Fibroblast of pulmonary artery (primary cell): ENCODE measurements around the gene MSL1.

Experiments used
- DNase-seq: peaks from one replicate; pipeline ENCODE4 v3.0.0-alpha.2; 2010; ENCODE audit warnings: low read depth
- H3K4me3 ChIP-seq: replicated peaks from 2 replicates; pipeline ENCODE4 v1.5.1; 2011; ENCODE audit warnings: low read depth, mild to moderate bottlenecking, control low read depth, low read length, moderate library complexity
- TF ChIP-seq, protein P1 (sequence below): IDR thresholded peaks from 2 replicates; pipeline ENCODE4 v1.5.1; 2011; ENCODE audit warnings: mild to moderate bottlenecking, control low read depth, low read length, inconsistent platforms; ENCODE audit errors: missing control alignments

Gene MSL1

DNA sequence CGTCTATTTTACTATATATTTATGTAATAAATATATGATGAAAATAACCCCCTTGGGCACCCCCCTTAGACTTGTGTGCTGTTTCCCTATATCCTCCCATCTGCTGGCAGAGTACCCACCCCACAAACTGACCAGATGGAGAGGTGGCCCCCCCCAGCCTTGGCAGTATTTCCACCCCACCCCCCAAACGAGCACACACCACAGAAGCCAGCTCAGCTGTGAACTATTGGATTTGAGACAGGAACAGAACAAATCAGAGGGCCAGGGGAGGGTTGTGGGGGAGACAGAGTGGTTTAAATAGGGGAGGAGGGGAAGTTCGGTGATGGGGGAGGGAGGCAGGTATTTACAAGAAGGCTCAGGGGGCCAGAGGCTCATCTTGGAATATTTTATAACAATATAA, 29.2 kb upstream of the MSL1 start:
- TF ChIP-seq, protein P1, sequence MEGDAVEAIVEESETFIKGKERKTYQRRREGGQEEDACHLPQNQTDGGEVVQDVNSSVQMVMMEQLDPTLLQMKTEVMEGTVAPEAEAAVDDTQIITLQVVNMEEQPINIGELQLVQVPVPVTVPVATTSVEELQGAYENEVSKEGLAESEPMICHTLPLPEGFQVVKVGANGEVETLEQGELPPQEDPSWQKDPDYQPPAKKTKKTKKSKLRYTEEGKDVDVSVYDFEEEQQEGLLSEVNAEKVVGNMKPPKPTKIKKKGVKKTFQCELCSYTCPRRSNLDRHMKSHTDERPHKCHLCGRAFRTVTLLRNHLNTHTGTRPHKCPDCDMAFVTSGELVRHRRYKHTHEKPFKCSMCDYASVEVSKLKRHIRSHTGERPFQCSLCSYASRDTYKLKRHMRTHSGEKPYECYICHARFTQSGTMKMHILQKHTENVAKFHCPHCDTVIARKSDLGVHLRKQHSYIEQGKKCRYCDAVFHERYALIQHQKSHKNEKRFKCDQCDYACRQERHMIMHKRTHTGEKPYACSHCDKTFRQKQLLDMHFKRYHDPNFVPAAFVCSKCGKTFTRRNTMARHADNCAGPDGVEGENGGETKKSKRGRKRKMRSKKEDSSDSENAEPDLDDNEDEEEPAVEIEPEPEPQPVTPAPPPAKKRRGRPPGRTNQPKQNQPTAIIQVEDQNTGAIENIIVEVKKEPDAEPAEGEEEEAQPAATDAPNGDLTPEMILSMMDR, result no peak
- DNase-seq, result no peak
- H3K4me3 ChIP-seq, result no peak overlapping the region

DNA sequence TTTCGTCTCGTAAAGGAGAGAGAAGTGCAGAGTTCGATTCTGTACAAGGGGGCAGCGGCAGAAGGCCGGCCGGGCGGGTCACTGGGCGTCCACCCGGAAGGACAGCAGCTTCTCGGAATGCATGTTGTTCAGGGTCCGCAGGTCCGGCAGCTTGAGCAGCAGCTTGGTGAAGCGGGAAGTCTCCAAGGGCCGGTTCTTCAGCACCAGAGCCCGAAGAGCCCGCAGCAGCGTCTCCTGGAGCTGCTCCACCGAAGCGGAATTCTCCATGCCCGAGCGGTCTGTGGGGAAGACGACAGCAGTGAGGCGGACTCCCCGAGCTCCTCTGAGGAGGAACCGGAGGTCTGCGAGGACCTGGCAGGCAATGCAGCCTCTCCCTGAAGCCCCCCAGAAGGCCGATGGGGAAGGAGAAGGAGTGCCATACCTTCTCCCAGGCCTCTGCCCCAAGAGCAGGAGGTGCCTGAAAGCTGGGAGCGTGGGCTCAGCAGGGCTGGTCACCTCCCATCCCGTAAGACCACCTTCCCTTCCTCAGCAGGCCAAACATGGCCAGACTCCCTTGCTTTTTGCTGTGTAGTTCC, 28.7 kb upstream of the MSL1 start:
- TF ChIP-seq, protein P1, result no peak
- H3K4me3 ChIP-seq, result no peak overlapping the region
- DNase-seq, result no peak

DNA sequence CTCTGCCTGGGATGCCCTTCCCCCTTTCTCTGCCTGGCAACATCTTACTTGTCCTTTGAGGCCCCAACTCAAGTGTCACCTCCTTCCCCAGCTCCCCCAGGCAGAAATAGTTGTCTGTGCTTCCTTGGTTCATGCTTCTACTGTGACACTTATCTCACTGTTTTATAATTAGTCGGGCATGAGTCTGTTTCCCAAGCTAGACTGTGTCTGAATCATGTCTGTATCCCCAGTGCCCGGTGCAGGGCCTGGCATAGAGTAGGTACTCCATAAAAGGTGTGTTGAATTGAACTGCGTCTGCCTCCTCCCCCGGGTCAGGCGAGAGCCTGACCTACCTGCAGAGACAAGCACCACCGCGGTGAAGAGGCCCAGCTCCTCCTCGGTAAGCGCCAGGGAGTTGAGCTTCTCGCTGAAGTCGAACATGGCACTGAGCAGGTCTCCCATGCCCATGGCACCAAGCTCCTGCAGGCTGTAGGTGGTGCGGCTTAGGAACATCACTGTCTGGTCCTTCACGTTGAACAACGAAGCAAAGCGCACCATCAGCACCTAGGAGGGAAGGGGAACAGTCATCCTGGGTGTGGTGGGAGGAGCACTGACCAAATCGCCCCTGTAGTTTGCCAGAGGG, 28.1 kb upstream of the MSL1 start:
- TF ChIP-seq, protein P1, result no peak
- H3K4me3 ChIP-seq, result no peak overlapping the region
- DNase-seq, result no peak

DNA sequence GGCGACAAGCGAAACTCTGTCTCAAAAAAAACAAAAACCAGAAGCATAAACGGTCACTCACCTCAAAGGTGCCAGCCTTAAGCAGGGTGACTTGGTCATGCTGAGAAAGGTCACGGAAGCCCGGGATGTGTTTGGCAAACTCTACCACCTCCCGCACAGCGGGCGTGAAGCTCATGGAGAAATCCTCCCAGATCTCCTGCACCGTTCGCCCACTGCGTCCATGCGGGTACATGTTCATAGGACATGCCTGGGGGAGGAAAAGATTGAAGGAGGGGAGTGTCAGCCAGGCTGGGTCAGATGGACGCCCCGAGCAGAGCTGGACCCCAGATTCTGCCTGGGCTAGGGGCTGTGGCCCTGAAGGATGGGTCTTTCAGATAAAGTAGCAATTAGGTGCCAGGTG, 26.9 kb upstream of the MSL1 start:
- H3K4me3 ChIP-seq, result no peak overlapping the region
- no peak for DNase-seq
- TF ChIP-seq, protein P1, result no peak

DNA sequence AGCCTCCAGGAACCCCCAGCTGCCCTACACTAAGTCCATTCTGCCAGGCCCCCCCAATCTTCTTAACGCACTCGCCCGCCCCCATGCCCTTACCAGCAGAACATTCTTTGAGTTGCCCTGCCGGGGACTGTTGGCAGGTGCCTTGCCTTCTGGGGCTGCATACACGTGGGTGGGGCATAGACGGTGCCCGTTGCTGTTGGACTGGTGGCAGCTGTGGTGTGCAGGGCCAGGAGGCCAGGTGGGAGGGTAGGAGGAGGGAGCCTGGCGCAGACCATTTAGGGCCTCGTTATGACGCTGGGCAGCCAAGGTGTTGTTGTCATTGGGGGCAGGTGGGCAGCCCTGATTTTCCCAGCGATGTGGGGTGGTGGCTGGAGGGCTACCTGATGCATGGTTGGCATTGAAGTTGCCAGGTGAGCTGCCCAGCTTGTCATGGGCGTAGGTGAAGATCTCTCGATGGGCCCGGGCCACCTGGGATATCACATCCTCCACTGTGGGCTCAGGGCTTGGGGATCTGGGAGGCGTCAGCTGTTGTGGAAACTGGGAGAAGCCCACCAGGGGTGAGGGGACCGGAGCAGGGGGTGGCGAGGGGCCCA, 26.3 kb upstream of the MSL1 start:
- DNase-seq, result no peak
- H3K4me3 ChIP-seq, result no peak overlapping the region
- TF ChIP-seq, protein P1, result no peak

DNA sequence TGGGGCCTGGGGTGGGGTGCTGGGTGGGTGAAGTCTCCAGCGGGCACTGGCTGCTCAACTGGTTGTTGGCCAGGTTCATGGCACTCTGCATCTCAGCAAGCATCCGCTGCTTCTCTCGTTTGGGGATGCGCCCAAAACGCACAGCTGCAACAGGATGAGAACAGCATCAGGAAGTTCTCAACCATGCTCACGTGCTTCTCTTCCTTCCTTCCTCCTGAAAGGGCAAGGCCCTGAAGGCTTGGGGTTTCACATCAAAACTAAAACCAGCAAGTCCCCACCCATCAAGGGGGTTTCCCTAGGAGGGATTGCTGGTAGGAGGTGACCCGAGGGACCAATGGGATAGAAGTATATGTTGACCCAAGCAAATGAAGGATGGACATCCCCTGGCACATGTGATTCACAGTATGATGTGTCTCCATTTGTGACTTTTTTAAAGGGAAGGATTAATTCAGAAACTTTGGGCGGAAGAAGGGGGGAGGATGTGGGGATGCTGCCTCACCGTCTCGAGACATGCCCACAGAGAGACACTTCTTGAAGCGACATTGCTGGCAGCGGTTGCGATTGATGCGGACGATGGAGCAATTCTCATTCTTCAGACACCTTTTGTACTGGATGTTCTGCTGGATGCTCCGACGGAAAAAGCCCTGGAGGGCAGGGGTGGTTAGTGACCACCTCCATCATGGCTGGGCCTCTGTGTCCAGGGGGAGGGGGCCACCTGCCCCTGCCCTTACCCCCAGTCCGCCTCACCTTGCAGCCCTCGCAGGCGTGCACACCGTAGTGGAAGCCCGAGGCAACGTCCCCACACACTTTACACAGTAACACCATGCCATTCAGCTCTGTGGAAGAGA, 25.6 kb upstream of the MSL1 start:
- no peak for DNase-seq
- TF ChIP-seq, protein P1, result no peak
- H3K4me3 ChIP-seq, result no peak overlapping the region
